Right ventricle myocardium superior (tissue), 1 donor: ENCODE measurements around the gene LHFPL3. TPM values are rescaled to one million over a fixed set of nuclear protein-coding genes. Genes with fewer than 3 reads are reported as not detected.

ENCODE experiments used
- total RNA-seq: library from RNA; stranded (reverse); fragmentation: NEBNext Ultra II Directional; extraction: Animal tissue kit (Norgen Biotek cat#: 25700); gene quantifications from one replicate; pipeline ENCODE4 v1.2.1, GENCODE V29; 2021
- donor health status: DM: no; HTN: yes; CAD: no; lungs with severe emphysema.

LHFPL3 gene
- total RNA-seq, 1 donor from 2014 or later: not detected

Other genes starting within 250 kb of the LHFPL3 start
- 7.2 TPM for gene ORC5, start 120.6 kb upstream of the LHFPL3 start, total RNA-seq